NCI-H748 (cell line): Measurements from ENCODE around the gene FAM131B.

Source experiments
- DNase-seq: peaks from one replicate; lab custom pipeline; 2025; ENCODE audit not compliant: unreplicated experiment; lab: John Stamatoyannopoulos, UW

Gene FAM131B

DNA sequence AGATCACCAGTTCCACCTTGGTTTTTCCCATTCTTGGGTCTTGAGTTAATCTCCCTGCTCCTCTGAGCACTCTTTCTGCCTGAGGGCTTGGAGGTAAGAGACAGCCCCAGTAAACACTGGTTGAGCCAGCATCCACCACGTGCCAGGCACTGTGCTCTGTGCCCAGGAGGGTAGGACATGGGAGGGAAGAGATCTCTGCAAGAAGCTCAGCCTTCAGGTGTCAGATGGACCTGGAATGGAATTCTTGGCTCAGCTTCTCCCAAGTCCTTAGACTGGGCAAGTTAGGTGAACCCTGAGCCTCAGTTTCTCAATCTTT lies 21.1 kb upstream of the FAM131B start:
- DNase-seq: no peak

DNA sequence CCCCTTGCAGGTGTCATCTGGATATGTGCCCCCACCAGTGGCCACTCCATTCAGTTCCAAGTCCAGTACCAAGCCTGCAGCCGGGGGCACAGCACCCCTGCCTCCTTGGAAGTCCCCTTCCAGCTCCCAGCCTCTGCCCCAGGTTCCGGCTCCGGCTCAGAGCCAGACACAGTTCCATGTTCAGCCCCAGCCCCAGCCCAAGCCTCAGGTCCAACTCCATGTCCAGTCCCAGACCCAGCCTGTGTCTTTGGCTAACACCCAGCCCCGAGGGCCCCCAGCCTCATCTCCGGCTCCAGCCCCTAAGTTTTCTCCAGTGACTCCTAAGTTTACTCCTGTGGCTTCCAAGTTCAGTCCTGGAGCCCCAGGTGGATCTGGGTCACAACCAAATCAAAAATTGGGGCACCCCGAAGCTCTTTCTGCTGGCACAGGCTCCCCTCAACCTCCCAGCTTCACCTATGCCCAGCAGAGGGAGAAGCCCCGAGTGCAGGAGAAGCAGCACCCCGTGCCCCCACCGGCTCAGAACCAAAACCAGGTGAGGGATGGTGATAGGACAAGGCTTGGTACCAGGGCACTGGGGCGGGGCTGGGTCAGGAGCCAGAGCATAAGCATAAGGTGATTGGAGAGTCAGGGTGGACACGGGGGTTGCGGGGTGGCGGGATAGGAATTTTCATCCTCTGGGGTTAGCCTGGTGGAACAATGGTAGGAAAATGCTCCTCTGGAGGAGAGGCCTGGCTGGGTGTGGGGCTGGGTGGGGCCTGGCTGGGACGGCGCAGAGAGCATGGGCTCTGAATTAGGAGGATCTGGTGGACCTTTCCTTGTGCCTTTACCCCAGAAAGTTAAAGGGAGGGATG lies 20.5 kb upstream of the FAM131B start:
- DNase-seq: no peak

DNA sequence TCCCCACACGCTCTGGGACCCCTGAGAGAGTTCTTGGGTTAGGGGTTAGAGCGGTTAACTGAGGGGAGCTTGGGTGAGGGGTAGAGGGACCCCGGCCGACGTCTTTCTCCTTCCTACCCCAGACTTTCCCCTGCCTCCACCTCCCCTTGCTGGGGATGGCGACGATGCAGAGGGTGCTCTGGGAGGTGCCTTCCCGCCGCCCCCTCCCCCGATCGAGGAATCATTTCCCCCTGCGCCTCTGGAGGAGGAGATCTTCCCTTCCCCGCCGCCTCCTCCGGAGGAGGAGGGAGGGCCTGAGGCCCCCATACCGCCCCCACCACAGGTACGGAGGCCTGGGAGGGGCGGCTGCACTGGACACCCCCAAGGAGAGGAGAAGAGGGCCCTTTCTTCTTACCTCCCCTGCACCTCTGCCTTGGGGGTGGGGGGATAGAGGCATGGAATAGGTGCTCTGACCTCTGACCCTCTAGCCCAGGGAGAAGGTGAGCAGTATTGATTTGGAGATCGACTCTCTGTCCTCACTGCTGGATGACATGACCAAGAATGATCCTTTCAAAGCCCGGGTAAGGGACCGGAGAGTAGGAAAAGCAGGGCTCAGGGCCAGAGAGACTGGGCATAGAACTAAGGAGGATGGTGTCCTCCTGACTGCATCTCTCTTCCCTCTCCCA lies 19.7 kb upstream of the FAM131B start:
- no peak for DNase-seq

DNA sequence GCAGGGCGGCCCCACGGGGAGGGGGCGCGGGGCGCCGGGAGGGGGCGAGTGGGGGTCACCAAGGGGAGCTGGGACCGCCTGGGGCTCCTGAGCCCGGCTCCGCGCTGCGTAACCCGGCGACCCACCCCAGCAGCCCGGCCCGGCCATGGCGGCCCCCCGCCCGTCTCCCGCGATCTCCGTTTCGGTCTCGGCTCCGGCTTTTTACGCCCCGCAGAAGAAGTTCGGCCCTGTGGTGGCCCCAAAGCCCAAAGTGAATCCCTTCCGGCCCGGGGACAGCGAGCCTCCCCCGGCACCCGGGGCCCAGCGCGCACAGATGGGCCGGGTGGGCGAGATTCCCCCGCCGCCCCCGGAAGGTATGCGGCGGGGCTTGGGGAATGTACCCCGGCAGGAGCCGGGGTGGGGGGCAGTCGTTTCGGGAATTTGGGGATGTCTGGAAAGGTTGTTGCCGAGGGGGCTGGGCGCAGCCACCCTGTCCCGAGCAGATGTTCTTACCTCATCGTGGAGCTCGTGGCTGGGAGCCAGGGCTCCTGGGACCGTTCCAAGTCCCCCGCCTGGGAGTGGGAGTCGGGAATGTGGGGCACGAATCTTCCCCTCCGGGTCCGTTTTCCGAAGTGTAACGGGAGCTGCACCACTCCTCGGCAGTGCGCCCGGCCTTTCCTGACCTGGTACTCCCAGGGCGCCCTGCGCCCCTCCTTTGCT lies 19.1 kb upstream of the FAM131B start:
- peak; percentile 36 for DNase-seq

DNA sequence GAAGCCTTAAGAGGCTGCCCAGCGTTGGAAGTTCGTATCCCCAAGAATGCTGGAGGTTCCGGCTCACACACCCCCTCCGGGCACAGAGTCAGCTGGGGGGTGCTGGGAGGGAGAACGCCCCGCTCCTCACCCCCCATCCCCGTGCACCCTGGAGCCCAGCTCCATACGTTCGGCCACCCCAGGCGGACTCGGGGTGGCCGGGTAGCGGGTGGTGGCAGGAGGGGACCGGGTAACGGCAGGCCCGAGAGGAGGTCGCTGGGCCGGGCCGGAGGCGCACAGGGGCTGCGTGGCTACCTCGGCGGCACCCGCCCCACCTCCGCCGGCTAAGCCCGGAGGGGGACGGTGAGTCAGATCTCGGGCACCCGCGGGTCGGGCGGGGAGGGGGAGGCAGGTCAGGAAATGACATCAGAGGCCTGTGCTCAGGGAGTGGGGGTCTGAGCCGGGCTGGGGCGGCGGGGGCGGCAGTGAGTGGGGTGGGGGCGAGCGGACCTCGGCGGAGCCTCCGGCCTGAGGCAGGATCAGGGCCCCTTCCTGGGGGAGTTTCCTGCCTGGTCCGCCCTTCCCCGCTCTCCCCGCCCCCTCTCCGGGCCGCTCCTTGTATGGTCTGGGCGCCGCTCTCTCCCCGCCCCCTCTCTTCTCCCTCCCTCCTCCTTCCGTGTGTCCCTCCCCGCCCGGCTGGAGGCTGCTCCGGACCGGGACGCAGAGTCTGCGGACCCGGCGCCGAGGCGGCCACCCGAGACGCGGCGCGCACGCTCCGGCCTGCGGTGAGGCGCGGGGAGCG lies 18.3 kb upstream of the FAM131B start, which contains the start of gene ZYX:
Gene ZYX (plus strand): TSS at position 700 of the 781 bp plus-strand sequence. CDS start 227 bp downstream, outside the sequence.
- DNase-seq: peak; percentile 77

DNA sequence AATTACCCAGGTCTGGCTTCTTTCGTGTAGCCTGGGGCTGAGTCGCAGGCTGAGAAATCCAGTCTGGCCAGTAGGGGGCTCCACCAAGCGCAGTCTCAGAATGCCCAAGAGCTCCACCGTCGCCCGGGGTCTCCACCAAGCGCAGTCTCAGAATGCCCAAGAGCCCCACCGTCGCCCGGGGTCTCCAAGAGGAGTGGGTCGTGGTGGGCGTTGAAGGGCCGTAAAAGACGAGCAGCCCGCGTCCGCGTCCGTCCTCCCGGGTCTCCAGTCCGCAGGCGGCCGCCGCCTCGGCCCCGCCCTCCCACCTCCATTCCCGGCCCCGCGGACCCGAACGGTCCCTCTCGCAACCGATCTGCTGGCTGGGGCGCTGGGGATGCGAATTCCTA lies 17.7 kb upstream of the FAM131B start:
- peak; percentile 76 for DNase-seq

DNA sequence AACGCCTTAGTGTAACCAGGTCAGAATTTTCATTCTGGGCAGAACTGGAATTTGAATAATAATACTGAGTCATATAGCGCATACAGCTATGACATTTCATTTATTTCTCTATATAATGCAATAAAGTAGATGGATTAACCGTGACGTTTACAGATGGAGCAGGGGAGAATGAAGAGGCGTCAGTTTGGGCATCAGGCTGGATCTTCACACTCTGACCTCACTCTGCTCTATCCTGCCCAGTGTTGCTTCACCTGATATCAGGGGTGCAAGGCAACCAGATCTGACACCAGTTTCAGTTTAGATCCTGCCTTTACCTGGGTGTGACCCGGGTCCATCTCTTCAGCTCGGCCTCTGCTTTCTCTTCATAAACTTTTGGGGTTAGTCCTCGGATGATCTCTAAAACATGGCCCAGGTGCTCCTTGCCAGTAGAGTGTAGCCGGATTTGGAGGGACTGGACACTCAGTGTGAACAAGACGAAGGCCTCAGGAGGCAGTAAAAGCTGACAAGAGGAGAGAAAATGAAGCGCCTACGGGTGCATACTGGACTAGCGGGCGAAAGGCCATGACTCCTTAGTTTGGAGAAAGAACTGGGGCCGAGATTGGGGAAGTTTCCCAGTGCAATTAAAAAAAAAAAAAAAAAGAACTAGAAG lies 17.2 kb upstream of the FAM131B start:
- DNase-seq: no peak

DNA sequence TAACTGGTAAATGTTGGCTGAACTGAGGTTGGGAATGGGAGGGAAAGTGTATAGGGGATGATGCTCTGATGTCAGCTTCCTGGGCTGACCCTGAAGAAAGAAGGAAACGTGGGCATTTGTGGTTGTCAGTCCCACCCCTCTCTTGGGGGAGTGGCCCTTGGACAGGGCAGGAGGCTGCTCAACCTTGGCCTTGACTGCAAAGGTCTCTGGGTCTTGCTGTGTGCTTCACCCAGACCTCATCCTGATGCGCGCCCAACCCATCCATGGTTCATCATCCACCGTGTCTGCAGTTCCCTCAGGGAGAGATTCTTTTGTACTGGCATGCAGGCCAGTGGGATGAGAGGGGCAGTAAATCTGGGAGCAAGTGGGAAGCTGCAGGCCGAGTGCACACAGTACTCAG lies 13.9 kb upstream of the FAM131B start:
- no peak for DNase-seq

DNA sequence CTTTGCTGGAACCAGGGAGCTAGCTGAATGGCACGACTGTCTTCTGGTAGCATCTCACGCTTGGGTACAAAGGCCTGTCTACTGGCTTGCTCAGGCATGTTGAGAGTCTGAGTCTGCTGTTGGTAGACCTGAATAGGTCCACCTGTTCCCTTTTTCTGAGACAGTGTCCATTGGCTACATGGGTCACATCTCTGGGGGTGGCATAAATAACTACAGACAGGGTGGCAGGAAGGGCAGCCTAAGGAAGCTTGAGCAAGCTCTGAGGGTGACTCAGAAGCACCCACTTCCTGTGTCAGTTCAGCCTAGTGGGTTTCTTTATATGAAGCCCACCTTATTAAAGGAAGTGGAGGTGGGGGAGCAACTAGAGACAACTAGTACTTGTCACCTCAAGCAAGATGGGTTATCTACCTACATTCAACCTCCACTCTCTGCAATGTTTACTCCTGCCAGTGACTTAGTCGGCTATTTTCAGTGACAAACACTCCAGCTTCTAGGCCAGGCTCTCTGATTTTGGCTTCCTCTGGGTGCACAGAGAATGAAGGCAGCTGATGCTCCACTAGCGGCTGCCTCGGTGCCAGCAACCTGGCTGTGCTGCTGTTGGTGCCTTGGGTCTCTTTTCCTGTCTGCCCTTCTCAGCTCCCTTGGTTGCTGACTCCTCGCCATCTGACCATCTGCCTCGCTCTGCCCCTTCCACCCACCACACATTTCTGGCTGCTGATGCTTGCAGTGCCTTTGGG lies 13.0 kb upstream of the FAM131B start:
- no peak for DNase-seq

DNA sequence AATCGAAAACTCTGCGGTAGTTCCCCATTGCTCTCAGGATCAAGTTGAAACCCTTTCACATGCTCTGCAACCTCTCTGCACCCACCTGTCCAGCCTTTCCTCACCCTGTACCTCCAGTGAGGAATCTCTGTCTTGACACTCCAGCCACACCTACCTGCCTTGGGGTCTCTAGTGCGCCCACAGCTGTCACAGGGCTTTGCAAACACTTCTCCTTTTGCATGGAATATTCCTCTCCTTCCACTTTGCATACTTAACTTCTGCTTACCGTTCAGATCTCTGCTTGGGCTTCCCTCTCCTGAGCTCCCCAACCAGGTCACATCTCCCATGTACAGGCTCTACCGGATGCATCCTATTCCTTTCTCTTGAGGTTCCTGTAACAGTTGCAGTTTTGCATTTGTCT lies 12.0 kb upstream of the FAM131B start:
- no peak for DNase-seq

DNA sequence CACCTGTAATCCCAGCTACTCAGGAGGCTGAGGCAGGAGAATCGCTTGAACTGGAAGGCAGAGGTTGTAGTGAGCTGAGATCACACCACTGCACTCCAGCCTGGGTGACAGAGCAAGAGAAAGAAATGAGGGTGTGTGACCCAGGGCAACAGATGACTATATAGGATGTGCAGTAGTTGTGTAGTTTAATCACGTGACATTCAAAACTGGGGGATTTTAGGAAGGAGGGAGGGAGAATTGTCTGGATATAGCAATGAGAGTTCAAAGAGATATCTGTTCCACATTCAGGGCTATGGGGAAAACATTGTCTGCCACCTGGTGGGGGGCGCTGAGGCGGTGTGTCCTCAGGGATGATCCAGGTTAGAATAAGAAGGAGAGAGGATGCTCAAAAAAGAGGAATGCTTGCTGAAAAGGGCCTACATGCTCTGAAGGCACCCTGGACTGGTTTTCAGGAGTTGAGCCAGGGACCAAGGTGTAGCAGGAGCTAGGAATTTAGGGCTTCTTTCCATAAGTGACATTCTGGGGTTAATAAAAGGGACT lies 10.8 kb upstream of the FAM131B start:
- no peak for DNase-seq

DNA sequence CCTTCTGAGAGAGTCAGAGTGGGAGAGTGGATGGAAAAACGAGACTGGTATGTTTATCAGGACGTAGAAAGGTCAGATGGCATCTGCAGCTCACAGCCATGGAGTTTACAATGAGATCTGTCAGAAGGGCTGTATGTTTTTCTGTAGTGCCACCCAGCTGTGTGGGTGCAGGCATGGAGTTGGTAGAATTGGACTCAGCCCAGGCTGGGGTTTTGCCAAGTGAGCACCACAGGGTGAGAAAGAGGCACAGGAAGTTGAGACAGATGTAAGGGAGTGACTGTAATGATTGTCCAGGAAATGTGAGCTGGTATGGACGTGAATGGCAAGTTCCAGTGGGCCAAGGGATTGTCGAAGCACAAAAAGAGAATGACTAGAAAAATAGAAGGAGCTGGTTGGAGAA lies 9.6 kb upstream of the FAM131B start:
- DNase-seq: peak; percentile 22

DNA sequence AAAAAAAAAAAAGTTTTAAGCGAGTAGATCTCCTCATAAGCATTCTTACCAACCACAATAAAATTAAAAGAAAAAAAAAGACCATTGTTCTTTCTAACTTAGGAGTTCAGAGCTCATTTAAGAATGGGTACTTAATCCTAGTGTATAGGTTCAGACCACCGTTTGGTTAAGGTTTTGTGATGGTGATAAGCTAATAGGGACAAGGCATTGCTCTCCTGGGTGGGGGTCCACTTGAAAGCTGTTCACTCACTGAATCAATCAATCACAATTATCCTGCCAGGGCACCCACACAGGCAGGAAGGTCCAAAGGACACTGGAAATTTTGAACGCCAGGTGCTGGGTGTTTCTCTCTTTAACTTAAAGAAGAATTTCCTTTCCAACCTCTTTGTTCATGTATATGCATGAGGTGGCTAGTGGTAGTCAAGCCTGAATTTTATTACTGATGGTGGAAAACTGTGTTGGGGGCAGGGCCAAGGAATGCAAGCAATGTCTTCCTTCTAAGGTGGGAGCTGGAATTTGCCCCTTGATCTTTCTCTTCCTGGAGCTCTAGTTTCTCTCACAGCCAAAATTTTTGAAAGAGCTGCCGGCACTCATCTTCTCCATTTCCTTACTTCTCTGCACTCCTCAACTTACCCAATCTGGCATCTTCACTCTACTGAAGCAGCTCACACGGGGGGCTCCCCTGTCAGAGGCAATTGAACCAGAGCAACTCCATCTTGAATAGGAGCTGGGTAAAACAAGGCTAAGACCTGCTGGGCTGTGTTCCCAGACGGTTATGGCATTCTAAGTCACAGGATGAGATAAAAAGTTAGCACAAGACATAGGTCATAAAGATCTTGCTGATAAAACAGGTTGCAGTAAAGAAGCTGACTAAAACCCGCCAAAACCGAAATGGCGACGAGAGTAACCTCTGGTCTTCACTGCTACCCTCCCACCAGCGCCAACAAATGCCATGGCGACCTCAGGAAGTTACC lies 7.5 kb upstream of the FAM131B start:
- DNase-seq: no peak

DNA sequence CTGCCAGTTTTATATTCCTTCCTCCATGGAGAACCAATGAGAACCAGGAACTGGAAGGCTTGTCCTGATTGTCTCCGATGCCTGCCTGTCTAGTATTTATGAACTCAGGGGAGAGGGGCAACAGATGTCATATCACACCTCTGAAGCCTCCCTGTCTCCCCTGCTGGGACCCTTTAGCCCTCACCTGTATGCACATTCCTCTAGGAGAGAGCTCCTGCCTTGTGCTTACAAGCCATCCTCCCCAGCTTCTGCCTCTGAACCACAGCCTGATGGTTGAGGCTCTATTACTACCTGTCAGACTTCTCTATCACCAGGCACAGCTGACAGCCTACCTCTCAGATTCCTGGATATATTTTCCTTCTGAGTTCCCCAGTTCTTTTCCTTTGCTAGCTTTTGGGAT lies 5.9 kb upstream of the FAM131B start:
- no peak for DNase-seq

DNA sequence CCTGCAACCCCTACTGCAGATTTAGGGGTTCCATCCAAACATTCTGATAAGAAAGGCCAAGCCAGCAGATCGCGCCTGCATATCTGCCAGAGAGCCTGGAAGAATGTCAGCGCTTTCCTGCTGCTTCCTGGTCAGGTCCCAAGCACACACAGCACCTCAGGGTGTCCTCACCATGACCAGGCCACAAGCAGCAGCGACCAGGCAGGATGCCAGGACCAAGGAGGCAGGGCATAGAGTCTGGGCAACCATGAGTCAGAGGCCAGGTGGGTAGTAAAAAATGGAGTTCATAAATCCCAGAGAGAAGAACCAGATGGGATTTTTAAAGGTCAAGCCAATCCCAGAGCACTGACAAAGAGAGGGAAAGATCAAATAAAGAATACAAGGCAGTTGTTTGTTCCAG lies 5.5 kb upstream of the FAM131B start:
- no peak for DNase-seq

DNA sequence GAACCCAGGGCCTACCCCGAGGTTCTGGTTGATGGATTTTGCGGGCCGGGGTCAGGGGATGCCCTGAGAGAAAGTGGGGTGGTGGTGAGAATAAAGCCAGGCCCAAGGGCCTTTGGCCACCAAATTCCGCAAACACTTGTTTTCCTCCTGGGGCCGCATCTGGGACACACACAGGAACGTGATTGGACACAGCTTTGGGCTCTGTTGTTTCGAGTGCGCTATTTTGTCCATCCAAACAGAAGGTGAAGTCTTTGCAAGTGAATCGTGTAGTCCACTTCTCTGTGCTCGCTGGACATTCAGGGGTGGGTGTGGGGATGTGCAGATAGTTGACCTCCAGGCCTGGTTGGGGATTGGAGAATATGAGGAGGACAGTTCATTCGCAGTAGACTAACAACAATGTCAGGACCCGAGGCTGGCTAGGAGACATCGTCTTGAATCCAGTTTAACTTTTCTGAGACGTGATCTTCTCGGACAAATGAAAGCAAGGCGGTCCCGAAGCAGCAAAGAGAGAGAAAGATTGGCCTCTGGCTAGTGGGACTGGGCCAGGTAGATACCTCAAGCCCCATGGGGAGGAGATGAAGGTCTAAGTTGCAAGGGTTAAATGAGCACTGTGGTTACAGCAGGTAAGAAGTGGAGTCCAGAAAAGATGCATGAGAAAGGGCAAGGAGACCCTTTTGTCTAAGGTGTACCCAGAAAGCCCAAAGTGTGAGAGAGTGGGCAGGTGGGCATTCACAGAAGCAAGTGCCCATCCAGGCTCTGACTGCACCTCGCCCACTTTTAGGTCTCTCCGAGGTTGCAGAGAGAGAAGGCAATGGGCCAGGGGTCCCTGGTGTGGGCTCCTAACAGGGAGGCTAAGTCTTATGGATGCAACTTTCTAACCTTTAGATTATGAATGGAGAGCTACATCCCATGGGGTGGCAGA lies 764 bp upstream of the FAM131B start:
- no peak for DNase-seq

DNA sequence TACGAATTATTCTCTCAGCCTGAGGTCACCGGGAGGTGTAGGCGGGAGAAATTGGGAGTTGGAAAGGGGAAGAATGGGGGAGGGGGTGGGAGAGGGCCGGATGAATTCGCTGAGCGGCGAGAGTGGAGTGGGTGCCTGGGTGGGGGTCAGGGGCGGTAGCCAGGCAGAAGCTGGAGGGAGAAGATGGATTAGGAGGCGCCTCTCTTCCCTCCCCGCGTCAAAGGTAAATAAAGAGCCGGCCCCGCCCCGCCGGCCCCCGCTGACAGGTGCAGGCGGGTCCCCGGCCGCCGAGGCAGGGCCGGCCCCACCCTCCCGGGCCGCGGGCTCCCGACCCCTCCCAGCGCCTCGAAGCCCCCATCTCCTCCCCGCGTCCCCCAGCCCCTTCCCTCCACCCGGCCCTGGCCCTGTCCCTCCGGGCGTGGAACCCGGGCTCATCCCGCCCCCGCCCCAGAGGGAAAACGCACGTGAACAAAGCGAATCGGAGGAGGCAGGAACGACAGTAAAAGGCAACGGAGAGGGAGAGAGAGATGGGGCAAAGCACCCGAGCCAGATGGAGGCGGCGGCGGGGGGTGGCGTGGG lies 872 bp downstream of the FAM131B start:
- DNase-seq: peak; percentile 78
